HG03571 (cell line): ENCODE measurements around the gene SFT2D3.

ENCODE experiments used
- ATAC-seq: cut with Tn5 transposase; IDR thresholded peaks from one replicate; pipeline ENCODE4 v1.9.1; 2021; ENCODE audit not compliant: unreplicated experiment

SFT2D3 gene

DNA sequence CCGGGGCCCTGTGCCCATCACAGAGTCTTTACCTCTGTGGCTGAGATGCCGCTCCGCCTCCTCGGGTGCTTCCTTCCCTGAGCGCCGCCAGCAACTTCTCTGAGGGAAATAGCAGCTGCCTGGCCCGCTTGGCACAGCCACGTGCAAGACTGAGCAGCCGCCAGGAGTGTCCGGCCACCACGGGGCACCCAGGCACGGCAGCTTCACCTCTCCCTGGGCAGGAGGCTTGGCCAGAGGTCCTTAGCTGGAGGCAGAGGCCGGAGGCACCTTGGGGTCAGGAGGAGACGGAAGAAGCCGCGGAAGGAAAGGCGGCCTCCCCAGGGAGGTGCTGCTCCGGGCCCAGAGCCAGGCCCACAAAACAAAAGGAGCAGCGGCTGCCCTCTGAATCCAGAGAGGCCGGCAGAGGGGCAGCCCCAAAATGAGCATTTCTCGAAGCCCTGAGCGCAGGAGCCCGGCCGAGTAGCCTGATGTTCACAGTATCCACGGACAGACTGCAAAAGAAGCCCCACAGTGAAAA is 20.0 kb upstream of the SFT2D3 start:
- no peak for ATAC-seq

DNA sequence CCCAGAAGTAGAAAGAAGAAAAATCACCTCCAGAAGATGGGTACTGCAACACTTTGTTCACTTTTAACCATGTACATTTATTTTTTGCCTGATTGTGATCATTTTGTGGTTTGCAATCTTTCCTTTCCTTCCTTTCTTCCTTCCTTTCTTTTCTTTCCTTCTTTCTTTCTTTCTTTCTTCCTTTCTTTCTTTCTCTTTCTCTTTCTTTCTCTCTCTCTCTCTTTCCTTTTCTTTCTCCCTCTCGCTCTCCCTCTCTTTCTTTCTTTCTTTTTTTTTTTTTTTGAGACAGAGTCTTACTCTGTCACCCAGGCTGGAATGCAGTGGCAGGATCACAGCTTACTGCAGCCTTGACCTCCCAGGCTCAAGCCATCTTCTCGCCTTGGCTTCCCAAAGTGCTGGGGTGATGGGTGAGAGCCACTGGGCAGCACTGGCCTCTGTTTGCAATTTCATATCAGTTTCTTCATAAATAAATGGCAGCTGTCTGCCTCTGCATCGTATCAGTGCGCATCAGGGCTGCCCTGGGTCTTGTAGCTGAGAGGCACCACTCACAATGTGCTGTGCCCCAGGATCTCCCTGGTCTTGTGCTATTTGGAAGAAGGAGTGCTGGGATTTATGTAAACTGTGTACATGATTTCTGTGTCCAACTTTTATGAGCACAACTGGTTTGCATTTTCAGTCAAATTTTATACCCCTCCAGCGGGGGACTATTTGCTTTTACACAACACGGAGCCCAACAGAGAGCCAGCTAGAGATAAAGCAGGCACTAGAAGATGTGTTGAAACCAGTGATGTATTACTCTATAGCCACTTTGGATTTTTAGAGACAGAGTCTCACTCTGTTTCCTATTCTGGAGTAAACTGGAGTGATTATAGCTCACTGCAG is 19.1 kb upstream of the SFT2D3 start:
- no peak for ATAC-seq

DNA sequence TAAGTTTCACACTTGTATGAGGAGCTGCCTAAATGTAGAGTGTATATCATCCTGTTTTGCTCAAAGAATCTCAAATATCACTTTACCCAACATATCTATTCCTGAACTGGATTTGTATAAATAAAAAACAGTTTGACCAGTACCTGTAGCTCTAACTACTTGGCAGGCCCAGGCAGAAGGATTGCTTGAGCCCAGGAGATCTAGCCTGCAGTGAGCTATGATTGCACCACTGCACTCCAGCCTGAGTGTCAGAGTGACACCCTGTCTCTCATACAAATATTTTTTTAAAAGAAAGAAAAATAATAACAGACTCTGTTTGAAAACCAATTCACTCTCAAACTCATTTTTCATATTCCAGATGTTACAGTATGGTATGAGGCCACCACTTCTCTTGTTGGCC is 18.2 kb upstream of the SFT2D3 start:
- no peak for ATAC-seq

DNA sequence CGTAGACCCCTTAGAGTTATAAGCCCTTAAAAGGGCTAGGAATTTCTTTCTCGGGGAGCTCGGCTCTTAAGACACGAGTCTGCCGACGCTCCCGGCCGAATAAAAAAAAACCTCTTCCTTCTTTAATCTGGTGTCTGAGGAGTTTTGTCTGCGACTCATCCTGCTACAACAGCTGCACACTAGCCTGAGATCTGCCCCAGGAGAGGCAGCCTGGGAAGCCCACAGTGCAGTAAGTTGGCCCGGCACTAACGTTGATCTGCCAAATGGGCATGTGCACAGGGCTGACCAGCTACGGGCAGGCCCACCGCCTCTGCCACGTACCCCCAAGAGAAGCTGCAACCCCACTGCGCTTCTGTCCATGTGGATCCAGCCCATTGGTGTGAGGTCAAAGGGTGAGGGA is 17.5 kb upstream of the SFT2D3 start:
- ATAC-seq, result no peak

DNA sequence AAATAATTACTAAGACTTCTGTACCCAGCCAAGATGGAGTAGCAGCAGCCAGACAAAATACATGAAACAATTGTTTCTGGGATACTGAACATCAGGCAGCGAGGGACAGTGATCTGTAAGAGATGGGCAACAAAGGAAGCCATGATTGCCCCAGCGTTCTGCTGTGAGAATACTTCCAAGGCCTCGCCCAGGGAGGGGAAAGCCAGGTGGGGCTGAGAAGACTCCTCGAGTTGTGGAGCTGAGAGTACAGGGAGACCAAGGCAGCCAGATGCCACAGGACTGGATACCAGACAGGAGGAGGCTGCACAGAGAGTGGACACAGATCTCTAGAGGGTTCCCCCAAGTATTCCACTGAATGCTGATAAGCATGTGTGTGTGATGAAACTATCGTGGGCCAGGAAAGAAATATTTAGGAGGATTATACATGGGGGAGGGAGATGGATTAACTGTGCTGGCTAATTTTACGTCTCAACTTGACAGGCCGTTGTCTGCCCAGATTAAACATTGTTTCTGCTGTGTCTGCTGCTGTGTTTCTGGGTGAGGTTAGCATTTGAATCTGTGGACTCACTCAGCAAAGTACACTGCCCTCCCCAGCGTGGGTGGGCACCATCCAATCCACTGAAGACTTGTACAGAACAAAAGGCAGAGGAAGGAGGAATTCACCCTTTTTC is 15.8 kb upstream of the SFT2D3 start:
- no peak for ATAC-seq

DNA sequence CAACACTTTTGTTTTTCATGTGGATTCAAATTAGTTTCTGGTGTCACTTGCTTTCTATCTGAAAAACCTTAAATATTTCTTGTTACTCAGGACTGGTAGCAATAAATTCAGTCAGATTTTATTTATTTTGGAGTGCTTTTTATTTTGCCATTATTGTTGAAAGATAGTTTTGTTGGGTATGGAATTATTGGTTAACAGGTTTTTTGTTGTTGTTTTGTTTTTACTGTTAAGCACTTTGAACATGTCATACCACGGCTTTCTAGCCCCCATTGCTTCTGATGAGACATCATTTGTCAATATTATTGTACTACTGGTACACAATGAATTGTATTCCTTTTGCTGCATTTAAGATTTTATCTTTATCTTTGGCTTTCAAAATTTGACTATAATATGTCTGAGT is 12.9 kb upstream of the SFT2D3 start:
- ATAC-seq, result no peak

DNA sequence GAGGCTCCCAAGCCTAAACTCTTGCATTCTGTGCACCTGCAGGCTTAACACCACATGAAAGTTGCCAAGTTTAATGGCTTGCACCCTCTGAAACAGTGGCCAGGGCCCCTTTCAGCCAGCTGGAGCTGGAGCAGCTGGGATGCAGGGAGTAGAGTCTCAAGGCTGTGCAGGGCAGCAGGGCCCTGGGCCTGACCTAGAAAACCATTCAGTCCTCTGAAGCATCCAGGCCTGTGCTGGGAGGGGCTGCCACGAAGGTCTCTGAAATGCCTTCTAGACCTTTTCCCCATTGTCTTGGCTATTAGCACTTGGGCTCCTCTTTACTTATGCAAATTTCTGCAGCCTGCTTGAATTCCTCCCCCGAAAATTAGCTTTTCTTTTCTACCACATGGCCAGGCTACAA is 10.6 kb upstream of the SFT2D3 start:
- ATAC-seq, result no peak

DNA sequence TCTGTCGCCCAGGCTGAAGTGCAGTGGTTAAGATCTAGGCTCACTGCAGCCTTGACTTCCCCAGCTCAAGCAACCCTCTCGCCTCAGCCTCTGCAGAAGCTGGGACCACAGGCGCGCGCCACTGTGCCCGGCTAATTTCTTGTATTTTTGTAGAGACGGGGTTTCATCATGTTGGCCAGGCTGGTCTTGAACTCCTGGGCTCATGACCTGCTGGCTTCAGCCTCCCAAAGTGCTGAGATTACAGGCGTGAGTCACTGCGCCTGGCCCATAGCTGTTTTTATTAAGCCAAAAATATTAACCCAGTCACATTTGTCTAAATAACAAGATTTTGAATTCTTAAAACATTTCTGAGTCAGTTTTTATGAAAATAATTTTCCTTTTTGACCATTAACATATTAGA is 6.3 kb upstream of the SFT2D3 start:
- no peak for ATAC-seq

DNA sequence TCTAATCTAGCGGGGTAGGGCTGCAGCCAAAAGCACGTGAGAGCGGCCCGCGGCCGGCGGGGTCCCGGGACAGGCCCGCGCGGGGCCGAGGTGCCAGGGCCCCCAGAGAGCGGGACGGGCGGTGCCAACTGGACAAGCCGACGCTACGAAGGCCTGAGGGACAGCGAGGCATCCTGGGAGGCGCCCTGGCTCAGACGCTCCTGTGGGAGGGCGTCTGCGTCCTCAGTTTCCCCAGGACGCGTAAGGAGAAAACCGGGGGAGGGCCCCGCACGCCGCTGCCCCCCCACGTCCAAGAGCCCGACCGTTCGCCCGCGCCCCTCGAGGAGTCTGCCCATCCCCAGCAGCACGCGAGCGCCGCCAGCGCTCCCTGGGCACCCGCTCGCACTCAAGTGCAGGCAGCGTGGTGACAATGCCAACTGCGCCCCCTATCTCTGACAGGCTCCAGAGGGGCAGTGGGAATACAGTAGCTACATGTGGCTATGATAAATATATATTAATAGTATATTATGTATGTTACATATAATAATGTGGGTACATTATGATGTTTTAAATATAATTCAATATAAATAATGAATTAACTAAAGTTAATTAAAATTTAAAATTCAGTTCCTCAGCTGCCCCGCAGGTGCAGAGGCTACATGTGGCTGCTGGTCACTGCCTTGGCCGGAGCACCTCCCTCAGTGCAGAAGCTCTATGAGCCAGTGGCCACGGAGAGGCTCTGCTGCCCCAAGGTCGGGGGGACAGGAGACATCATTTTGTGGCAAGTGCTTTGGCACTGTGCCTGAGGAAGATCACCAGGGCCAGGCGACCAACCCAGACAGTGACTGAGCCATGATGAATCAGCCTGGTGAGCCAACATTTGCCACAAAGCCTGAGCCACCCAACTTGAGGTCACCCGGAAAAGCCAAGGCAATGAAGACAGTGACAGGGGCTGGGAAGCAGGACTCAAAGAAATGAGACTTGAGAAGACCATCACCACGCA is 5.5 kb upstream of the SFT2D3 start:
- ATAC-seq, result no peak

DNA sequence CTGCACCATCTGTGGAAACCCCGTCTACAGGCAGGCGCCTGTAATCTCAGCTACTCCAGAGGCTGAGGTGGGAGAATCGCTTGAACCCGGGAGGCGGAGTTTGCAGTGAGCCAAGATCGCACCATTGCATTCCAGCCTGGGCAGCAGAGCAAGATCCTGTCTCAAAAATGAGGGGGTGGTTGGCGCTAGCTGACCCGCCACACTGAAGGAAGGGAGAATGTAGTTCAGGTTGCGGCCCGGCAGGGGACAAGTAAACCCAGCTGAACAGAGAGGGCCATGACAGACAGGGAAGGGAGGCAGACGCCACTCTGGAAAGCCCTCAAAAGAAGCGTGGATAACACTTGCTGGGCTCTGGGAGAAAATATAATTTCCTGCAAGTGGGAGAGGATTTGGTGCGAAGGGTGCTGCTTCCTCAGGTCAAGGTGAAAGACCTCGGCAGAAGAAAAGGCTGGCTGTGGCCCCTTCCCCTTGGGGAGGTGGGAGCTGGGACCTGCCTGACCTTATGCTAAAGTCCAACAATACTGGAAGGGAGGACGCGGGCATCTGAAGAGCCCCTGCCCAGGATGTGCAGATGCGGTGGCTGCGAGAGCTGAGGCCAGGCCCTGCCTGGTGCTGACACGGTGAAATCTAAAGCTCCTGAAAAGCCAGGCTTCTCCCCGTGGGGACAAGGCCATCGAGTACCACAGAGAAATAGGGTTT is 3.7 kb upstream of the SFT2D3 start:
- no peak for ATAC-seq

DNA sequence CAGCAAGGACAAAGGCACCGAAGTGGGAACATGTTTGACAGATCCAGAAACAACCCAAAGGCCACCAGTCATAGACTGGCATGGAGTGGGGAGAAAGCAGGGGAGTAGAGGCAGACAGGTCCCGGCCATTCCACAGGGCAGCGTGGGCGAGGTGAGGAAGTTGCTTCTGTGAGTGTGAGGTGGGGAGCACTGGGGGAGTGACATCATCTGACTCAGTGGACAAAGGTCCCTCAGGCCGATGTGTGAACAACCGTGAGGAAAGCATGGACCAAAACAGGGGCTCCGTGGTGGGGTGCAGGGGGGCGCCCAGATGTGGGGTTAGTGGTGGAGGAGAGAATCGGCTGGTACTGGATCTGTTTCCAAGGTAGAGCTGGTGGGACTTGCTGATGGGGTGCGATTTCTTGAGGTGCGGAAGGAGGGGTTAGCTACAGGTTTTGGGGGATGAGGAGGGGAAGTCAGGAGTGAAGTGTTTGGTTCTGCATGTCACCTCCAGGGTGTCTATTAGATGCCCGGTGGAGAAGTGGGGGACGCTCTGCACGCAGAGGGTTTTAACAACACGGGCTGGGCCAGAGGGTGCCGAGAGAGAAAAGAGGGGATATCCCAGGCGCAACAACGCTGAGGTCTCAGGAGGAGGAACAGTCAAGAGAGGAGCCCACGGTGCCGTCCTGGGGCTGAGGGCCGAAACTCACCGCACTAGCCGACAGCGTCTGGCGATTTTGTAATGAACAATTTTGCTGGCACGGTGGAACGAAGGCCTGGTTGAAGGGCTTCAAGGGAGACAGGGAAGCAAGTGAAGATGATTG is 2.5 kb upstream of the SFT2D3 start:
- ATAC-seq, result no peak

DNA sequence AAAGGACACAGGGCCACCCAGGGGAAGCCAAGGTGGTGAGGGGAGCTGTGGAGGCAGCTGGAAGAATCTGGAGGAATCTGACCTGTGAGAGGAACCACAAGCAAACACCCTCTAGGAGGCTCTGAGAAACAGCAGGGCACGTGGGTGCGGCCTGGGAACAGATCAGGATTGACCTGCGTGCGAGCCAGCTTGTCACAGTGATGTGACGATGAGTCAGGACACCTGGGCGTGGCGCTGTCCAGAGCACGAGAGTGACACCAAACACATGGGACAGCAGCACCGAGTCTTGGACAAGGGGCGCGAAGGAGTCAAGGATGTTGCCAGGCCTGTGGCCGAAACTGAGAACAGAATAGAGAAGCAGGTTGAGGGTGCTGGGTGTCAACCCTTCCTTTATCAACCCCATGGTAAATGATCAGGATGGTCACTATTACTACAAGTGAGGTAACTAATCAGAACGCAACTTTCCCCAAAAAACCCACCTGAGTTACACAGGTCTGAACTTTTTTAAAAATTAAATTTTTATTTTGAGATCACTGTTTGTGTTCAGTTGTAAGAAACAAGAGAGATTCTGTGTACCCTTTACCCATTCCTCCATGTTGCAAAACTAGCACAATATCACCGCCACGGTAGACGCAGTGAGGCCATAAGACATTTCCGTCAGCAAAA is 637 bp upstream of the SFT2D3 start:
- ATAC-seq, result peak; percentile 57

DNA sequence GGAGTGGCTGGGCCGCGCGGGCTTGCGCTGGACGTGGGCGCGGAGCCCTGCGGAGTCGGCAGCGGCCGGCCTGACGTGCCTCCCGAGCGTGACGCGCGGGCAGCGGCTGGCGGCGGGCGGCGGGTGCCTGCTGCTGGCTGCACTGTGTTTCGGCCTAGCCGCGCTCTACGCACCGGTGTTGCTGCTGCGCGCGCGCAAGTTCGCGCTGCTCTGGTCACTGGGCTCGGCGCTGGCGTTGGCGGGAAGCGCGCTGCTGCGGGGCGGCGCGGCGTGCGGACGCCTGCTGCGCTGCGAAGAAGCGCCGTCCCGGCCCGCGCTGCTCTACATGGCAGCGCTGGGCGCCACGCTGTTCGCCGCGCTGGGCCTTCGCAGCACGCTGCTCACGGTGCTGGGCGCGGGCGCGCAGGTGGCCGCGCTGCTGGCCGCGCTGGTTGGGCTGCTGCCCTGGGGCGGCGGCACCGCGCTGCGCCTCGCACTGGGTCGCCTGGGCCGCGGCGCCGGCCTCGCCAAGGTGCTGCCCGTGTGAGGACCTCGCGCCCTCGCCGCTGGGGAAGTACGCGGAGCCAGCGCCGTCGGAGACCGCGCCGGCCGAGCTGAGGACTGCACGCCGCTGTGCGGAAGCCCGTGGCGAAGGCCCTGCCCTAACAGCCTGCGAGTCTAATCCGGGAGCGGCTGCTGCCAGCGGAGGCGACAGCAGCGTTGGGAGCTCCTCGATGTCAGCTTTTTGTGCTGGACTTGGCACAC is 526 bp downstream of the SFT2D3 start:
- peak; percentile 43 for ATAC-seq

DNA sequence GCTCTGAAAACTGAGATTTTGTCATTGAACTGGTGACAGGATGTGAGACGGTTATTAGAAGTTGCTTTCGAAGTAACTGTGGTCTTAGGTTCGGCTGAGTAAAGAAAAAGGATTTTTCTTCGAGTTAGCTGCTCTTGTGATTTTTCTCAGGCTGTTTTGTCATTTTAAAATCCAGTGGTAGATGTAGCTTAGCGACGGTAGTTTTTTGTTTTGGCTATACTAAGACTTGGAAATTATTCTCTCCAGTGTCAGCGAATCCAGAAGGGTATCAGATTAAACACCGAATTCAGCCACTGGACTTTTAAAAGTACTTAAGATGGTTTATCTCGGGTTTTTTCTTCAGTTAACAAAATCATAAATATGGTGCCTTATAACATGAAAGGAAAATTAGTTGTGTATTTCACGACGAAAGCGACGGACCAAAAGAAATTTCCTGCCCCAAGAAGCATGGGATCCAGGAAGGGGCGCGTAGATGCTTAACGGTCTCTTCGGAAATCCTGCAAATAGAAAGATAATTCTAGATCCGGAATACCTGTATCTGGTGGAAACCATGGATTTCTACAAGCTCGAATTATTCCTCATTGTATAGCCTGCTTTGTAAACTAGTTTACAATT is 1.2 kb downstream of the SFT2D3 start:
- ATAC-seq, result no peak

DNA sequence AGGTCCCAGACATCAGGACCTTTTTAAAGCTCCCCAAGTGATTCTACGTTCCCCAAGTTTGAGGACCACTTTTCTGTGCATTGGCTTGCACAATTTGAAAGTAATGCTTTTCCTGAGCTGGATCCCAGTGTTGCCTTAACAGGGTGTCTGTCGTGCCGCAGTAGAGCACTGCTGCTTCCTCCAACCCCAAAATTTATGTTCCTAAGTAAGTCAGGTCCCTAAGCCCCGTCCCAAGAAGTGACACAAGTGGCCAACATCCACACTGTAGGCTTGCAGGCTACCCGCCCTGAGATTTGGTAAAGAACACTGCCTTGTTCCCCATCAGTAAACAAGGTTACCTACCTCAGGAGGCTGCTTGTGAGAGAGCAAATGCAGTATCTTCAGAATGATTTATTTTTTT is 2.0 kb downstream of the SFT2D3 start:
- ATAC-seq, result no peak

DNA sequence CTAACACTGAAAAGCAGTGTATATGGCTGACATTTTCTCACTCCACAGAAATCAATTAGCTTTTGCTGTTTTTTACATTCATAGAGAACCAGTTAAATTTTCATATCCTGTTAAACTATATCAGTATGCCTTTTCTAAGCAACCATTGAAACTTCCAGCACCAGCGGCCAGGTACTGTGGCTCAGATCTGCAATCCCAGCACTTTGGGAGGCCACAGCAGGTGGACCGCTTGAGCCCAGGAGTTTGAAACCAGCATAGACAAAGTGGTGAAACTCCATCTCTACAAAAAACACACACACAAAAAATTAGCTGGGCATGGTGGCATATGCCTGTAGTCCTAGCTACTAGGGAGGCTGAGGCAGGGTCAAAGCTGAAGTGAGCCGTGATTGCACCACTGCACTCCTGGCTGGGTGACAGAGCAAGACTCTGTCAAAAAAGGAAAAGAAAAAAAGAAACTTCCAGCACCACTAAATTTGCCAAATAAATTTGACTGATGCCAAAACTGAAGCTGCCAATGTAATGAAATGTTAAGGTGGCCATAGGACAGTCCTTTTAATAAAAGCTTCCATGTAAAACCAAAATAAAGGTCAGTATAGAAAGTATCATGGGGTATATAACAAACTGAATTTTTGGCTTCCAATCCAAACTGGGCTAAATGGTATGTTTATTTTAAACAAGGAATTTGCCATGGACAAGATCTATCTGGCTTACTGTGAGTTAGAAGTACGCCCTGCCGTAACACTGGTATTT is 3.5 kb downstream of the SFT2D3 start:
- no peak for ATAC-seq

DNA sequence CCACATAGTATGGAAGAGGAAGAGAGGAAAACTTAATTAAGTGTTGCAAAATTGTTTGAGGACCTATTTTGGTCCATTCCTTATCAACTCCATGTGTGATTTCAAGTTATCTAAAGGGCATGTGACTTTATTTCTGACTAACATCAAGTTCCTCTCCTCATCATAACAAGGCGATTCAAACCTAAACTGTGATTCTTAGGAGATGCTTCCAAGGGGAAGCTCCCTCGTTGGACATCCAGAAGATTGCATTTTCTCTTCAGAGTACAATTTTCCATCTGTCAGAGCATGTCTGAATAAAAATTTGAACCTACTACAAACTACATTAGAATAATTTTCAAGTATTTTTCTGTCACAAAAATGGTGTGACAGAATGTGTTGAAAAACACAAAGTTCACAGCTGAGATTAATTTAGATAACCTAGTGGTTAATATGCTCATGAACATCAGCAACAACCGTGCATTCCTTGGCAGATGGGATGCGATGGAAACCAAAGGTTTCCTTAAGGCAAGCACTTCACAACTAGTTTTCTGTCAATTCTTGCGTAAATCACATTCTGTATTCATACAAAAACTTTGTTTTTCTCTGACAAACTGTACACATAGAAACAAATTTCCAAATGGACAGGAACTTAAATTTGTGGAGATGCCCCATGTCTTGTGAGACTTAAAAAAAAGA is 4.2 kb downstream of the SFT2D3 start:
- ATAC-seq, result no peak
